HG03342 (cell line): Measurements from ENCODE around the gene PML.
A peak's percentile ranks its signal among the peaks of the same experiment; 100 is the strongest.
"Not testable (repeated sequence)": the region's sequence is repeated elsewhere in the genome, so short reads cannot be mapped to it uniquely, and the experiment has no call there.

Experiments
- ATAC-seq: cut with Tn5 transposase; IDR thresholded peaks from one replicate; pipeline ENCODE4 v1.9.1; 2021; ENCODE audit warnings: mild to moderate bottlenecking, moderate library complexity; ENCODE audit not compliant: unreplicated experiment

Gene PML

DNA sequence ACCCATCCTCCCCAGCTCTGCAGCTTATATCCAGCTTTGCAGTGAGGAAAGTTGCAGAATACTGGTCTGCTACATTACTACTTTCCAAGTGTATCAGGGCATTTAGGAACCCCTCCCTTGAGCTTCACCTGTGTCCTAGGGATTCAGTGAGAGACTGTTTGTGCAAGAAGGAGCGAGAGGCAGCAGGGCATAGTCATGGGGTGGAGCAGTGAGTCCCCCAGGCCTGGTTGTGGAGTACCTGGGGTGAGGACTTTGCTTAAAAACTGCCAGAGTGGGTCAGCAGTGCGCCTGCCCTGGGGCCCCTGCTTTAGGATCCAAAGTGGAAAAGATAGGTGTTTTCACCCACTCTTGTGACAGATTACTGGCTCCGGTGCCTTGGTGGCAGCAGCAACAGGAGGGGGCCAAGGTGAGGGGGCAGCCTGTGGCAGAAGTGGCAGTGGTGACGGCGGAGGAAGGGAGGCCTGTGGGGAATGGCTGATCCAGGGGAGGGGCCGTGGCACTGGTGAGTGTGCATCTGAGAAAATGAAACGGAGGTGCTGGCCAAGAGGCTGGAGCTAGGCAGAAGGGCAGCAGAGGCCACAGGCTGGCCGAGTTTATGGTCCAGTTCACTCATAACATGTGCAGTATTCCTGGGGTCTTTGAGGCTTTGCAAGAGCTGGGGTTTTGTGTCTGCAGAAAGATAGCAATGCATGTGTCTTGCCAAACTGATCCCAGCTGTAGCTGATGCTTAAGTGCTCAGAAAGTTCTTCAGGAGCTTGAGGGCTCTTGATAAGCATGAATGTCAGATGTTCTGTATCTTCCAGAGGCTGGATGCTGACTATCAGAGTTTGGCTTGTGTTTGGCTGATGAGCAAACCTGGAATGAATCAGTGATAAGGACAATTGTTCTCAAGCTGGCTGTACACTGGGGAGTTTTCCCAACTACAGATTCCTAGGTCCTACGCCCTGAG lies 44.5 kb downstream of the PML start:
- no peak for ATAC-seq

DNA sequence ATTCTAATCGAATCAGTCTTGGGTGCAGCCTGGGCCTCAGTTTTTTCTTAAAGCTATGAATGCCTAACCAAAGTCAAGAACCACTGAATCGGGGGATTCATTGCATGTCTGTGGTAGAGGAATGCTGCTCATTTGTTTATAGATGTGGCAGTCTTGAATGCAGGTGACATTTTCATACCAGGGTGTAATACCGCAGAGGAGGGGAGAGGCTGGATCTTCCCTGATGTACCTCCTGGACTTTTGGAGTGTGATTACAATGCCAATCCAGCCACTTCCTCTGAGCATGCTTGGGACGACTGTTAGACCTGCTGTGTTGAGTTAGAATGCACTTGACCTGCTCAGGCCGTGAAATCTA lies 45.1 kb downstream of the PML start:
- ATAC-seq = no peak

DNA sequence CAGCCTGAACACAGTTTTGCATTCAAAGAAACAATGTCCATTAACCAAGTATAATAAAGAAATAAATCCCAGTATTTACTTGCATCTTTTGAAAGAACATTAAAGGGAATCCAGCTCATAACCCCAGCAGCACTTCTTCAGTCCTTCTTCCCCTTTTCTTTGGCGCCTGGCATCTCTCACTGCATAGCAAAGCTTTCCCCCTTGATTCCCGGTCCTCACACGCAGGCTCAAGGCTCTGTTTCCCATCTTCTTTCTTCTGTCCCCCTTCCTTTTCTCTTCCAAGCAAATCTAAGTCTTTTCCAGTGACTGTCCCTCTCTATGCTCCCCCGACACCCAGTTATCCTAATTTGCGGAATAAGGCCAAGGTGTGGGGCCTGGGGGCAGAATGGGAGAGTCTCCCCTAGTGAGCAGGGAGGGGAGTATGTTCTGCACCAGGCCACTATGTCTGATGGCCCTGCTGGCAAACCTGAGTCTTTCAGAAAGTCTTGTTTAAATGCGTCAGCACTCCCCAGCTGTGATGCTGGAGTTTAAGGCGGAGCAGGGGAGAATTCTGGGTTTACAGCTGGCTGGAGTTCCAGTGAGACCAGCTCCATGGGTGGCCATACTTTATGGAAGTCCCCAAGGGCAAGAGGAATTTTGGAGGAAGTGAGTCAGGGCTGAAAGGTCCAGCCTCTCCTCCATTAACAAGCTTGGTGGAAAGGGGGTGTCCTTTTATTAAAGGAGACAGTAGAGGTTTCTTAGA lies 45.8 kb downstream of the PML start:
- no peak for ATAC-seq

DNA sequence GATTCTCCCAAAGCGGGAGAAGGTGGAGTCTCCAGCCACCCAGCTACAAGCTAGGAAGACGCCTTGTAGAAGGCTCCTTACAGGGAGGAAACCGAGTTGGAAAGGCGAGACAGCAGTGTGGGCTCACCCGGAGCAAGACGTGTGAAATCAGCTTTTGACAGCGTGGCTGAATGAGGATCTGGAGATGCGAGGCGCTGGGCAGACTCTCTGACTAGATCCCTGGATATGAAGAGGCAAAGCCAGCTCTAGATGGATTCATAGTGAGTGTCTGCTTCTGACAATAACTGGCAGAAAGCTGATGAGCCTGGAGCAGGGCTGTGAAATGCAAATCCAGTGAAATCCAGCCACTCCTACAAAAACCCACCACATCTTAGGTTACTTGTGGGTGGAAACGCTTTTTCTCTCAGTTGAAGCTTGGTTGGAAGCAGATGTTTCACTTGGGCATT lies 46.8 kb downstream of the PML start:
- ATAC-seq = no peak

DNA sequence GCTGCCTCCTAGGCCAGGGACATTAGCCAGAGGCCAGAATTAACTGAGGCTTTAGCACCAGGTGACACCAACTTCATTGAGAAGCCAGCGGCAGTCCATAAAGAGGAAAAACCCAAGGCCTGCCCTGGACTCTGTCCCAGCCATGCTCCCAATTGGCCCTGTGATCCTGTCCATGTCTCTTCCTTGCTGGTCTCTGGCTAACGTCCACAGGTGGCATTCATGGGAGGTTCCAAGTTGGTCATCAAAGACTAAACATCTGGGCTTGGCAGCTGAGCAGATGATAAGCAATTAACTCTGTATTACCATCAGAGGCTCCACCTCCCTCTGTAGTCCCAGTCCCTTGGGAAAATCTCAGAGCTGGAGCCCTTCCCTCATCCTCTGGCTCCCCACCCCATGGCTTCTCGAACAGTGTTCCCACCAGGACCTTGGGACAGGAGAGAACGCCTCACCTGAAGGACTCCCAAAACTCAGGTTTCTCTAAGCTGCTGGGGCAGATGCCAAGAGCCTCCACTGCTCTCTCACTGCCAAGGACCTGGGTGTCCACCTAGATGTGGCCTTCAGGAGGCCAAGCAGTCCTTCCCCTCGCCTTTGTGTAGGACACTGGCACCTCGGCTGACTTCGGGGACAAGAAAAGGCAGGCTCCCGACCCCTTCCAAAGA lies 47.4 kb downstream of the PML start:
- no peak for ATAC-seq

DNA sequence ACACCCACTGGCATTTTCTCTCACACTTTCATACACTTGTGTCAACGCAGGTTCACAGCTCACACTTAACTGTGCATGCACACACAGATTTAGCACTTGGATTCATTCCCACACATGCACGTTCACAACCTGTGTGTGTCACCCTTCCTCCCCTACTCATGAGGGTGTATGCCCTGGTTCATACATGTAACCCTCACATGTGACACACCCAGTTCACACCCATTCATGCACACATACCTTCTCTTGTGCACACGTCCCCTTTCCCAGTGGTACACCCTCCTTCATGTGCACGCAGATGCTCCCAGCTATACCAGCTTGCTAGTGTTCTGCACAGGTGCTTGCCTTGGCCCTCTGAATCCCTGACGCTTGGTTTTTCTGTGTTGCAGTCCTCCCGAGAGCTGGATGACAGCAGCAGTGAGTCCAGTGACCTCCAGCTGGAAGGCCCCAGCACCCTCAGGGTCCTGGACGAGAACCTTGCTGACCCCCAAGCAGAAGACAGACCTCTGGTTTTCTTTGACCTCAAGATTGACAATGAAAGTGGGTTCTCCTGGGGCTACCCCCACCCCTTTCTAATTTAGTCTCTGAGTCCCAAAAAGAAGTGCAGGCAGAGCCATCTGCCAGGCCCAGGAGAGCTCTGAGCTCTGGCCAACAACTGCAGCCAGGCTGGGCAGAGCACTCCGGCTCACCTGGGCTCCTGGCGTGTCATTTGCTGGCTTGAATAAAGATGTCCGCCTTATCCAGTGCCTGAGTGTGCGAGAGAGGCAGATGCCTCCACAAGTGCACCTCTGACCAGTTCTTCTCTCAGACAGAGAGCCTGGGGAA lies 48.3 kb downstream of the PML start:
- ATAC-seq = no peak

DNA sequence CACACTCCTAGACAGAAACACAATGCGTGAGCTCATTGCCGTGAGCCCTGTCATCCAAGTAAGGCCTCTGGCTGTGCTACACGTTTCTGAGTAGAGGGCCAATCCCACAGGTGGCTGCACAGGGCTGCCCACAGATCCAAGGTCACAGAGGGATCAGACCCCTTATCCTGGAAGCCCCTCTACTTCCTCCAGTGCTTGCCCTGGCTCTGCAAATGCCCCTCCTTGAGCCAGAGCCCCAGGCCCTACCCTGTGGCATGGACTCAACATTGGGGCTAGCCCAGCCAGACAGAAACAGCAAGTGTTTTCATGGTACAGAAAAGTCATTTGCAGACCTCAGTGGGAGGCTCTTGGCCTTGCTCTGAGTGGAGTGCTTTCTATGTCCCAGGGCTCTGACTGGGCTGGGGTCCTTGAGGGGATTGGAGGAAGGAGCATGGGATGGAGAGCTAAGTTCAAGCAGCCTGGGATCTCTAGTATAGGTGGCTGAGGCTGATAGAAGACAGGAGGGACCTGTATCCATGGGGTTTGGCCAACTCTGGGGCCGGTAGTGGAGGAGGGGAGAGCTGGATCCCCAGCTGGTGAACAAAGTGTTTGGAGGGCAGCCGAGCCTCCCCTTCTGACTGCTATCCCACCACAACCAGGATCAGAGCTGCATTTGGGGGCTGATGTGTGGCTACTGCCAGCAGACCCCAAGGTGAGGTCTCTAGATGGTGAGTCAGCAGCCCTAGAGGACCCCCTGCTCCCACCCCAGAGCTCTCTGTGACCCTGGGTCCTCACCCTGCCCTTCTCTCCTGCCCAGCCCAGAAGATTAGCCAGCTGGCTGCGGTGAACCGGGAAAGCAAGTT lies 49.1 kb downstream of the PML start:
- ATAC-seq = no peak

DNA sequence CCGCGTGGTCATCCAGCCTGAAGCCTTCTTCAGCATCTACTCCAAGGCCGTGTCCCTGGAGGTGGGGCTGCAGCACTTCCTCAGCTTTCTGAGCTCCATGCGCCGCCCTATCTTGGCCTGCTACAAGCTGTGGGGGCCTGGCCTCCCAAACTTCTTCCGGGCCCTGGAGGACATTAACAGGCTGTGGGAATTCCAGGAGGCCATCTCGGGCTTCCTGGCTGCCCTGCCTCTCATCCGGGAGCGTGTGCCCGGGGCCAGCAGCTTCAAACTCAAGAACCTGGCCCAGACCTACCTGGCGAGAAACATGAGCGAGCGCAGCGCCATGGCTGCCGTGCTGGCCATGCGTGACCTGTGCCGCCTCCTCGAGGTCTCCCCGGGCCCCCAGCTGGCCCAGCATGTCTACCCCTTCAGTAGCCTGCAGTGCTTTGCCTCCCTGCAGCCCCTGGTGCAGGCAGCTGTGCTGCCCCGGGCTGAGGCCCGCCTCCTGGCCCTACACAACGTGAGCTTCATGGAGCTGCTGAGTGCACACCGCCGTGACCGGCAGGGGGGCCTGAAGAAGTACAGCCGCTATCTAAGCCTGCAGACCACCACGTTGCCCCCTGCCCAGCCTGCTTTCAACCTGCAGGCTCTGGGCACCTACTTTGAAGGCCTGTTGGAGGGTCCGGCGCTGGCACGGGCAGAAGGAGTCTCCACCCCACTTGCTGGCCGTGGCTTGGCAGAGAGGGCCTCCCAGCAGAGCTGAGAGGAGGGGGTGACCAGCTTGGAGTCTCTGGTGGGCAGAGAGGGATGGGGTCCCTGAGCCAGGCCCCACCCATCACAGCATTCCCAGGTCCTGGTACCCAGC lies 50.0 kb downstream of the PML start:
- no peak for ATAC-seq

DNA sequence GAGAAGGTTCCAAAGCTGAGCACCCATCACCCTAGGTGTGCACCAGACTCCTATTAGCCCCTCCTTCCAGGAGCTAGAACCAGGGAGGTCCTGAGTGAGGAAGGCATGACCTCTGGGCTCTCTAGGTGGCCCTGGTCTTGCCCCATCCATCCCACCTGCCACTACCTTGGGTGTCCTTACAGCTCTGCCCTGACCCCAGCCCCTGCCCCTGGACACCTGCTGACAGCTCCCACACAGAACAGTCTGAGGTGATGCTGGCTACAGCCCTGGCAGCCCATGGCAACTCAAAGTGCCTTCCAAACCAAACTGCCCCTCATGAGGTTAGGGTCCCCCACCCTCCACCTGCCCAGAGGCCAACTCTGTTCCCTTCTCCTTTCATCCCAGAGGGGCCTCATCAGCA lies 50.7 kb downstream of the PML start:
- no peak for ATAC-seq

DNA sequence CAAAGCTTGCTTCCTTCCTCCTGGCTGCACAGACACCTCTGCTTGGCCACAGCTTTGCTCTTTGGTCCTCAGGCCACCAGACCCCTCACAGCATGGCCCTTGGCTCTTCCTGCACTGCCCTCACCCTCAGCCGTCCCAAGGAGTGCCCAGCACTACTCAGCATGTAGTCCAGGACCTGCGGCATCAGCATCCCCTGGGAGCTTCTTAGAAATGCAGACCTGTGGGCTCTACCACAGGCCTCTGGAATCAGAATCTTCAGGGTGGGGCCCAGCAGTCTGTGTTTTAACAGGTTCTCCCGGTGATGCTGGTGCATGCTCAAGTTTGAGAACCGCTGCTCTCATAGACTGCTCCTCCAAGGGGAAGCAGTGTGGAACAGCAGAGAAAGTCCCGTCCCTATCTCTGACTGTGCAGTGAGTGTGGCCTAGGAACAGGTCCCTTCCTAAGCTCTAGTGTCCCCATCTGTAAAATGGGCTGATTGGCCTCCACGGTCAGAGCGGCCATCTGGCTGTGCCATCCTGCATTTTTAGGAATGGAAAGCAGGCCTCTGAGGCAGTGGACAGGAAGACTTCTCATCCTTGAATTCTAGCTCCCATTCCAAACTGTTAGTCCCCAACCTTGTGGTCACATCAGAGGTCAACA lies 51.2 kb downstream of the PML start:
- no peak for ATAC-seq

DNA sequence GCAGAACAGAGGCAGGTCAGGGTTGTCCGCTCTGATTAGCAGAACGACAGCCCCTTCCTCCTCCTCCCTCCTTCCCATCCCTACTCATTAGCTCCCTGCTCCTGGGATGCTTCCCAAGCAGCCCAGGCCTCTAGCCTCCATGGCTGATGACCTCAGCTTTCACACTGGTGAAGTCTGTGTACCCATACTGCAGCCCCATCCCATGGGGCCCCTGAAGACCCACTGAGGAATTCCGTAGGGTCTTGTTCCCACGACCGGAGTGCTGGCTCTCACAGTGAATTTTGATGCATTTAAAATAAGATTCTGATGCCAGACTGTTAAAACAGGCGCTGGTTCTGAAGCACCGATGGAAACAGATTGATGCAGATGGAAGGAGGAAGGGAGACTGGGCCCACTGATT lies 51.8 kb downstream of the PML start:
- no peak for ATAC-seq

DNA sequence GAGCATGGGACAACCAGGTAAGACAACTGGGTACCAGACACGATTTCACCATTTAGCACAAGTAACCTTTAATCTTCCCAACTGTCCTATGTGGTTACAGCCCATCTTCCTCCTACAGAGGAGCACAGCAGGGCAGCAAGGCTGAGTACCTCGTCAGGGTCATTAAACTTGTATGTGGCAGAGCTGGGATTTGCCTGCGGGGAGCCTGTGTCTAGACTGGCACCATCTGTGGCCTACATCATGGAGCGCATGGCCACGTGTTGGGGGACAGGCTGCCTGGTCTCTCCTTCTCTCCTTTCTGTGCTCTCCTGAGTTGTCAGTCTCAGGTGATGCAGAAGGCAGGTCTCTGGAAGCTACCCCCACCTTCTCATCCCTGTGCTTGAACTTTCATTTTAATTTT lies 55.6 kb downstream of the PML start:
- ATAC-seq = no peak

DNA sequence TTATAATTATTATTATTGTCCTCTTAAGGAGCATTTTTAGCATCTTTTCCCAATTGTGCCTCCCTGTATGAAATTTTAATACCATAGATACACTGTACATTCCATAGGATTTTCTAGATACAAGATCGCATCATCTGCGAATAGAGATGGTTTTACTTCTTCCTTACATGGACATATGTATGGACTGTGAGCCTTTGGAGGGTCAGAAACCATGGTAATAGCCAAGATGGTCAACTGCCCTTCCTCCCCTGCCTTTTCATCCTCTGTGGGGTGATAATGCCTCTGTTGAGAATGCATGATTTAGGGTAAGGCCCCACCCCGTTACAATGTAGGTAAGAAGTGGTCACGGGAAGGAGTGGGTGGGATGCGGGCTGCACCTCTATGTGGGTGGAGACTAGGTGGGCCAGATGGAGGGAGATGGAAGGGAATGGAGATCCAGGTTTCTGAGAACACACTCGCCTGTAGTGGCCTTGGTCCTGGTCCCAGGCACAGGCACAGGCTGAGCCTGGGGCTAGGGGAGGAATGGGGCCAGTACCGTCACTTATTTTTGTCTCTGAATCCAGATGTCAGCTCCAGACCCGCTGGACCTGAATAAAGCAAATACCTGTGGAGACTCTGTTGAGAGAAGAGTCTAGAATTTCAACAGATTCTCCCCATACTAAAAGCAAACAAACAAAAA lies 56.2 kb downstream of the PML start:
- no peak for ATAC-seq

DNA sequence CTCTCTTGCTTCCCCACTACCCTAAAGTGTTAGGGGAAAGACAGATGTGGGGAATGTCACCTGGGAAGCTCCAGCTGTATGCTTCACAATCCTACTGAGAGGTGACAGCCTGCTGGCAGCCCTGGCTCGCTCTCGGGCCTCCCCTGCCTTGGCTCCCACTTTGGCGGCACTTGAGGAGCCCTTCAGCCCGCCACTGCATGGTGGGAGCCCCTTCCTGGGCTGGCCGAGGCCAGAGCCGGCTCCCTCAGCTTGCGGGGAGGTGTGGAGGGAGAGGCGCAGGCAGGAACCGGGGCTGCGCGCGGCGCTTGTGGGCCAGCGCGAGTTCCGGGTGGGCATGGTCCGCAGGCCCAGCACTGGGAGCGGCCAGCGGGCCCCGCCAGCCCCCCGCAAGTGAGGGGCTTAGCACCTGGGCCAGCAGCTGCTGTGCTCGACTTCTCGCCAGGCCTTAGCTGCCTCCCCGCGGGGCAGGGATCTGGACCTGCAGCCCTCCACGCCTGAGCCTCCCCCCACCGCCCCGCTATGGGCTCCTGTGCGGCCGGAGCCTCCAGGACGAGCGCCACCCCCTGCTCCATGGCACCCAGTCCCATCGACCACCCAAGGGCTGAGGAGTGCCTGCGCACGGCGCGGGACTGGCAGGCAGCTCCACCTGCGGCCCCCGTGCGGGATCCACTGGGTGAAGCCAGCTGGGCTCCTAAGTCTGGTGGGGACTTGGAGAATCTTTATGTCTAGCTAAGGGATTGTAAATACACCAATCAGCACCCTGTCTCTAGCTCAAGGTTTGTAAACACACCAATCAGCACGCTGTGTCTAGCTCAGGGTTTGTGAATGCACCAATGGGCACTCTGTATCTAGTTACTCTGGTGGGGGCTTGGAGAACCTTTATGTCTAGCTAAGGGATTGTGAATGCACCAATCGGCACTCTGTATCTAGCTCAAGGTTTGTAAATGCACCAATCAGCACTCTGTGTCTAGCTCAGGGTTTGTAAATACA lies 58.0 kb downstream of the PML start:
- ATAC-seq = not testable (repeated sequence)

DNA sequence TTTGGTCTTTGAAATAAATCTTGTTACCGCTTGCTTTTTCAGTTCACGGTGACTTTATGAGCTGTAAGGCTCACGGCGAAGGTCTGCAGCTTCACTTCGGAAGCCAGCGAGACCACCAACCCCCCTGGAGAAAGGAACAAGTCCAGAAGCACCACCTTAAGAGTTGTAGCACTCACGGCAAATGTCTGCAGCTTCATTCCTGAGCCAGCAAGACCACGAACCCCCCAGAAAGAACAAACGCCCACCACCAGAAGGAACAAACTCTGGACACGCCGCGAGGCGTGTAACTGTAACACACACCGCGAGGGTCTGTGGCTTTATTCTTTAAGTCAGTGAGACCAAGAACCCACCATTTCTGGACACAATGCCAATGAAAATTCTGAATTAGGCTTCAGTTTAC lies 59.0 kb downstream of the PML start:
- no peak for ATAC-seq

DNA sequence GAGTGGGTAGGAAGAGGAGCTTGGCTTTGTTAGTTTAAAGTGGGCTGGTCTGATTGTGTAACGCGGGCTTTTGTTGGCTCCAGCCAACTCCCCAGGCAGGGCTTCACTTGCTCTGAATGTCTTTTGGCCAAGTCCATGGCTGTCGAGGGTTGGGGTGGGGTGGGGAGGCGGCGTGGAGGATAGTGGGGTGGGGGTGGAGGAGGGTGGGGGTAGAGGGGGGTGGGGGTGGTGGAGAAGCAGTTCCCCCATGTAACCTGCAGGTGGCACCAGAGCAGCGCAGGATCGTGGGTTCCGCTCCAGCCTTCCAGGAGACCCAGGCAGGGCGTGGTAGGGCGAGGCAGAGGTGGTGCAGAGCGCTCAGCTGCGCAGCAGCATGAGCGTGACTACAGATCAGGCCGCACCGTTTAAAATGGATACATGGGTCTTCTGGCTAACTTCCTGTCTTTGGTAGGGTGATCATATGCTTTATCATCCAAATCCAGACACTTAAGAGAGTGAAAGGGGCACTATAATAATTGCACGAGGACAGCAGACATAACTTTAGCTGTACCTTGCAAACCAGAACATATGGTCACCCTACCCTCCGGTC lies 59.5 kb downstream of the PML start:
- ATAC-seq = peak; percentile 55
